ENCODE results near the gene MAPKAPK3. TPM values are rescaled to one million over a fixed set of nuclear protein-coding genes. Genes with fewer than 3 reads are reported as not detected.

Gene MAPKAPK3
- total and polyA plus RNA-seq, 2 of the 8 experiments (the other 6 are each of a cell fraction or from before 2014, with no cell fraction given), result 65.4 to 99.8 TPM

DNA sequence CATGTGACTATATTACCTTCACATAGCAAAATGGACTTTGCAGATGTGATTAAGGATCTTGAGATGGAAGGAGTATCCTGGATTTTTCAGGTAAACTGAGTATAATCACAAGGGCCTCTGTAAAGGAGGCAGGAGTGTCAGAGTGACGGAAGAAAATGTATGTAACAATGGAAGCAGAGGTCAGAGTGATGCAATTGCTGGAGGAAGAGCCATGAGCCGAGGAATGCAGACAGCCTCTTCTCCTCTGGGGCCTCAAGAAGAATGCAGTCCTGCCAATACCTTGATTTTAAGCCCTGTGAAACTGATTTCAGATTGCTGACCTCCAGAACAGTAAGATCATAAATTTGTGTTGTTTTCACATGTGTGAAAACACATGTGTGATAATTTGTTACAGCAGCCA, 32.6 kb upstream of the MAPKAPK3 start:
- Histone ChIP-seq H2AFZ (ENCODE audit: low read length) (no peak overlapping the region), H3K4ac (replicated peaks; ENCODE audit: insufficient read length, low read depth, low read length) (no peak overlapping the region), H3K27ac (ENCODE audit: low read depth, low read length) (no peak overlapping the region), H3K36me3 (ENCODE audit: control insufficient read depth in 2 of 4, insufficient read depth in 4 of 4, low read length in 3 of 4) (no peaks in the 10 kb centered on the region), H4K5ac (ENCODE audit: insufficient read length, low read depth, low read length) (no peak overlapping the region), H3K27me3 (replicated peaks in 1 of 4; ENCODE audit: control insufficient read depth in 3 of 4, extremely low read depth in 1 of 4, insufficient read depth in 3 of 4, low read length in 3 of 4) (peaks cover 0 to 2% (median 0%) of the 10 kb centered on the region in 4 experiments; a peak in 1 of 7 replicates), H3K23me2 (ENCODE audit: low read depth, low read length) (no peaks in the 10 kb centered on the region), H3K23ac (ENCODE audit: insufficient read length) (no peak overlapping the region), H3K4me3 (ENCODE audit: extremely low read depth in 1 of 4, insufficient read depth in 2 of 4, low read depth in 3 of 4, low read length in 4 of 4) (no peak overlapping the region), H4K91ac (replicated peaks; ENCODE audit: insufficient read length, low read length) (no peak overlapping the region), H2AK5ac (ENCODE audit: low read depth, low read length) (no peak overlapping the region), H3K56ac (replicated peaks; ENCODE audit: insufficient read length, low read depth, low read length) (no peak overlapping the region), H3K18ac (ENCODE audit: extremely low read depth, low read length) (no peak overlapping the region), H3K79me1 (ENCODE audit: low read depth, low read length) (no peaks in the 10 kb centered on the region), H2BK15ac (ENCODE audit: low read length) (no peak overlapping the region), H2BK120ac (replicated peaks; ENCODE audit: low read depth, low read length) (no peak overlapping the region), H2BK20ac (ENCODE audit: low read length) (no peak overlapping the region), H4K20me1 (replicated peaks in 1 of 2; ENCODE audit: control insufficient read depth in 1 of 2, insufficient read depth in 2 of 2, low read length in 2 of 2) (peaks cover 0 to 2% of the 10 kb centered on the region in 2 experiments), H2BK12ac (ENCODE audit: low read depth, low read length) (no peak overlapping the region), H3K14ac (ENCODE audit: insufficient read length) (no peak overlapping the region), H3K9ac (replicated peaks in 1 of 4; ENCODE audit: extremely low read depth in 1 of 4, low read depth in 3 of 4, low read length in 3 of 4) (no peak overlapping the region), H2BK5ac (ENCODE audit: low read depth, low read length) (no peak overlapping the region), H3K79me2 (ENCODE audit: control insufficient read depth in 1 of 2, insufficient read depth in 2 of 2, low read length in 2 of 2) (no peaks in the 10 kb centered on the region), H3K4me2 (ENCODE audit: insufficient read depth in 1 of 2, low read depth in 2 of 2, low read length in 2 of 2) (no peak overlapping the region), H4K8ac (ENCODE audit: extremely low read depth, insufficient read depth, low read length) (no peak overlapping the region), H3K9me3 (ENCODE audit: insufficient read depth in 2 of 2, low read depth in 1 of 2, low read length in 1 of 2) (no peaks in the 10 kb centered on the region), H3K4me1 (replicated peaks in 1 of 4; ENCODE audit: control insufficient read depth in 3 of 4, insufficient read depth in 4 of 4, low read length in 3 of 4) (no peaks in the 10 kb centered on the region)
- 94% methylated on average over 2 of the region's 2 CpGs; no CpG with 5 or more reads in 1 of the 2 experiments for WGBS, 2 experiments (ENCODE audit: extremely low coverage in 1 of 2, insufficient coverage in 1 of 2, insufficient read length in 1 of 2, insufficient replicate concordance in 2 of 2, low coverage in 1 of 2, low lambda C conversion rate in 2 of 2, missing lambda C conversion rate in 1 of 2)
- POLR2A ChIA-PET (ENCODE audit: partially characterized antibody), result interaction anchor here (1.0 kb wide), 1 partner anchor 10 kb away, joined by 3 read pairs; no protein-coding TSS in a partner anchor
- FAIRE-seq (no peak), DNase-seq (ENCODE audit: low read depth in 1 of 2, low spot score in 2 of 2) (no peak)
- TF ChIP-seq CBX5 (IDR thresholded peaks at IDR 0.05; ENCODE audit: low read depth, low read length), result no peak
- TF ChIP-seq PHF8 (conservative IDR thresholded peaks at IDR 0.05; ENCODE audit: low read depth, low read length), result no peak
- TF ChIP-seq TEAD4 (IDR thresholded peaks at IDR 0.05; ENCODE audit: low read depth, low read length), result 0 out of 2 replicates have a peak, but pooled peaks have one; percentile 18
- no peak for TF ChIP-seq TAF1 (IDR thresholded peaks at IDR 0.05; ENCODE audit: low read depth, low read length)
- TF ChIP-seq CHD2 (IDR thresholded peaks at IDR 0.05; ENCODE audit: low read length), result no peak
- no peak for TF ChIP-seq RAD21 (IDR thresholded peaks at IDR 0.05 in 1 of 2, conservative IDR thresholded peaks at IDR 0.05 in 1 of 2; ENCODE audit: low read depth in 2 of 2, low read length in 2 of 2)
- TF ChIP-seq CEBPB (IDR thresholded peaks at IDR 0.05; ENCODE audit: low read depth, low read length), result peak; percentile 78
- CTCF ChIA-PET (ENCODE audit: partially characterized antibody), result interaction anchor here (7.1 to 46.5 kb wide), 2 partner anchors 15 to 31 kb away, joined by 70 to 863 read pairs; partner anchors contain the start of genes C3orf18, CISH, HEMK1 and MAPKAPK3
